ENCODE measurements around the gene POLR3F.

GRCh38 chr20:18440403-18440802 is 26.8 kb upstream of the POLR3F start:
- TF ChIP-seq EZH2phosphoT487 (conservative IDR thresholded peaks at IDR 0.05; ENCODE audit: low read length) (no peak), CTCF (IDR thresholded peaks at IDR 0.05; ENCODE audit: insufficient read depth, low read length, poor library complexity, severe bottlenecking) (no peak)
